Measurements from ENCODE around the gene FBXW8.
A peak's percentile ranks its signal among the peaks of the same experiment; 100 is the strongest.

Gene FBXW8

GRCh38 chr12:117025481-117026151 is 114.9 kb downstream of the FBXW8 start:
- DNase-seq: peak; percentile 37 to 75

DNA sequence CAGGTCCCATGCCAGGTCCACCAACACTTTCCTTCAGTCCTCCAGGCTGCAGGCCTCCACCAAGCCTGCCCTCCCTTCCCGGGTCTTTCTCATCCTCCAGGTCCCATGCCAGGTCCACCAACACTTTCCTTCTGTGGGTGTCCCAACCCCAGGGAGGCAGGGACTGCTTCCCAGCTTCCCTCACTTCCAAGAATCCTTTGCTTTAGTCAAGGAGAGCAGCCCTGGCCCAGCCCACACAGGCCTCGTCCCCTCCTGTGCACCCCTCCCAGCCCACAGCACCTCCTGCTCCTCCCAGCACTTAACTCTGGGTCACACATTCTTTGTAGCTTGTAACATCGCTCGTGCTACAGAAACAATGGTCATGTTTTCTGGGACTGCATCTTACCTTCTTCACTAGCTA is 115.6 kb downstream of the FBXW8 start:
- DNase-seq: no peak

DNA sequence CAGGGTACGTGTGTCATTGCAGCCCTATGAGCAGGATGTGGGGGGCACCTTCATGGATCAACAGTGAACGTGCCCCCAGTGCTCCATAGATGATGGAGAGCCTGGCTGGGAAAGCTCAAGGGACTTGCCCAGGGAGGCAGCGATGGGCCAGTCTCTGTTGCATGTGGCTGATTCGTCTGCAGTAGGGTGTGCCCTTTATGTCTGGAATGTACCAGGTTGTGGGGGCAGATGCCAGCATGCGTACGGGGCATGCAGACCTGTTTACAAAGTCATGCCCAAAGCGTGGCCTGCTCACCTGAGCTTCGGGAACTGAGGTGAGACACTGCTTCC is 116.1 kb downstream of the FBXW8 start:
- no peak for DNase-seq

GRCh38 chr12:117027251-117028086 is 116.7 kb downstream of the FBXW8 start:
- no peak for DNase-seq

GRCh38 chr12:117028254-117028653 is 117.5 kb downstream of the FBXW8 start:
- no peak for DNase-seq

DNA sequence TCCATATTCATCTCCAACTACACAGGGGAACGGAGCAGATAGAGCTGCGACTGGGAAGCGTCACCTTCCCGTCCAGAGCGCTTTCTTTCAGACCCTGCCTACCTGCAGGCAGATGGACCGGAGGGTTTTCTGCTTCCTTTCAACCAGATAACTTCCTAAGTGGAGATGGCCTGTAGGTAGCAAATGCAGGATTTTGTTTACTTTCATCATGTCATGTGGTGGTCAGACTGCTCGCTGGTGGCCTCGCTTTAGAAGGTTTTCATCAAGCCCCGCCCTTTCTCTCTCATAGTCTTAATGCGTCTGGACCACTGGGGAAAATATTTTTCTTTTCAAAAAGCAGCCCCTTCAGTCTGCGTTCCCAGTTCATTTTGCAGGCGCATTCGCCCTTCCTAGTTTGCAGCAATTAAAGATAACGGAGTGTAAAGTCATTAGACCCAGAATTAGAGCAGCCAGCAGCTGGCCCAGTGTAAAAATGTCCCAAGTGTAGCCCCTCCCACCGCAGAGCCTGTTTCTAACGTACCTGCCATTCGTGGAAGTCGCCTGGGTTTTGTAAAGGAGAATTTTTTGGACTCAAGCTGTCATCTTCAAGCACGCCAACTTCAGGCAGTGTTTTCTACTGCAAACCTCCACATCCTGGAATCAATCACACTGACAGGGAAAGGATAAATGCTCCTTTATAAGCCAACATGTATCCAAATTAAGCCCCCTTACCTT is 119.6 kb downstream of the FBXW8 start:
- no peak for DNase-seq

GRCh38 chr12:117031843-117032592 is 121.3 kb downstream of the FBXW8 start:
- DNase-seq: no peak

DNA sequence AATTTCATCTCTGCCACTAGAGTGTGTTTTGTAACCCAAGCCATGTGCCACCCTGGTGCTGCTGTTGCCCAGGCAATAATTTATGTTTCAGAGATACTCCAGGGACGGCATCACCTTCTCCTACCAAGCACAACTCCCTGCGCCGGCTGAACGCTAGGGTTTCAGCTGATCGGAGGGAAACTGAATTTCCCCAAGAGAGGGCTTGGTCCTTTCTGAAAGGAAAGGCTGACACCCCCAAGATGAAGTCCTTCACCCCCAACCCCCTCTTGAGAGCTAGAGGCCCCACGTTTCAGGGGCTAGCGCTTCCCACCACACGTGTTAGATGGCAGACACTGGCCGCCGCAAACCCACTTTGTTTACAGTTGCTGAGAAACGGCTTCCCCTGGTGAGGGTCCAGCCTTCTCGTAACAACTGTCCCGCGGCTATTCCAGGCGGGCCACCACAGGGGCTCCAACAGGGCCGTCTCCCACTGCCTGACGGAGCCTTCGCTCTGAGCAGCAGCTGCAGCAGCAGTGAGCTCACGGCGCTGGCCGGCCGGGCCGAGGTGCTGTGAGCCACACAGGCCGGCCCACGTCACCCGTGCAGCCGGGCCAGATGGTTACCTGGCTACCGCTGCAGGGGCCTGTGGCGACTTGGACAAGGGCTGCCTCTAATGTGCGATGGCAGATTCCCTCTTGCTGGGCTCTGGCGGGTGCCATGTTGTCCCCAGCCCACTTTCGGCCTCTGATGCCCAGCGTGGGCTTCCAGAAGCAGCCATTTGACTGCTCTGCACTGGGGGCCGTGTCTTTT is 122.0 kb downstream of the FBXW8 start:
- DNase-seq: no peak

DNA sequence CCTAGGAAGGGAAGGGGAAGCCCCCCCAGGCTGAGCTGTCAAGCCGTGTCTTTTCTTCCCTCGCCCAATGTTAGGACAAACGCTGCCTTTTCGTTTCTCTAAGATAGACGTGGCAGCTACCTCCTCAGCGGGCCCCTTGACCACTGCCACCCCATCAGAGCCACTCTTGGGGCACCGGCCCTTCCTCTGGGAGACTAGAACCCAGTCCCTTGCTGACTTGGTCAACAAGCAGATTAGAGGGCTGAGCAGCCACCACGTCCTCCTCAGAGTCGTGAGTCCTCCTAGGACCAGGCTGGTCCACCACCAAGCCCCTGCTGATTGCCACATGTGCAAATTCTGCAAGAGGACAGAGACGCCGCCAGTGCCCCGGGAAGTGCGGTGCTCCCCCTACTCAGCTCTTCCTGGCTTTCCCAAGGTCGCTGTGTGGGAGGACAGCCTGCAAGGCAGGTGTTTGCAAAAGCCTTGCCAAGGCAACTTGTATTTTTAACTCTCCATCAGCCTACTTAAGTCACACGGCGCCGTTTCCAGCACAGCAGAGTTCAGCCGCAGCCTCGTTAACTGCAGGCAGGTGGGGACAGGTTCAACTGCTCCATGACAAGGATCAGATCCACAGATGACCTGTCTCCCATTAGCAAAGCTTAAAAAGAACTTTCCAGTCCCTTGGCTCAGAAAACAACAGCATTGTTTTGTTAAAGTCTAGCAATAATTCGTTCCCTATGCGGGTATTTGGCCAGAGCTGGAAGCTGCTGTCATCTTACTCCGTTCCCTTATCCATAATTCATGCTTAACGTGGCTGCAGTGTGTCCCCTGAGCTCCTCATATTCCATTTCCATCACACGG is 122.9 kb downstream of the FBXW8 start:
- DNase-seq: no peak

DNA sequence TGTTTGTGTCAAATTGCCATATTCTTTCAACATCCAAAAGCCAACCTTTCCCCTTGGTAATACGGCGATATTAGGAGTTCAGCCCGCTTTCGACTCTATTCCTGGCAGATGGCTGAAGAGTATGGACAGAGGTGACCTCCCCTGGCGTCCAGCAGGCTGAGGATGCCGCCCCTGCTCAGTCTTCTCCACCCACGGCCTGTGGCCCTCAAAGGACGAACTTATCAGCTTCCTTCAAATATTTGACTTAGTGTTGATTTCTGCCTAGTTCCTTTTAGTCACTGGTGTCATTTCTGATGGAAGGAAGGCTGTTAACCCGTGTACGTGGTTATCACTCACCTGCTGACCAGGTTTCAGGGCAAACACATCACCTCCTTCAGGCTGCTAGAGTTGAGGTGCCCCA is 123.5 kb downstream of the FBXW8 start:
- DNase-seq: no peak

- DNase-seq: no peak
Measured at GRCh38 chr12:117034701-117035151, 124.0 kb downstream of the FBXW8 start.

DNA sequence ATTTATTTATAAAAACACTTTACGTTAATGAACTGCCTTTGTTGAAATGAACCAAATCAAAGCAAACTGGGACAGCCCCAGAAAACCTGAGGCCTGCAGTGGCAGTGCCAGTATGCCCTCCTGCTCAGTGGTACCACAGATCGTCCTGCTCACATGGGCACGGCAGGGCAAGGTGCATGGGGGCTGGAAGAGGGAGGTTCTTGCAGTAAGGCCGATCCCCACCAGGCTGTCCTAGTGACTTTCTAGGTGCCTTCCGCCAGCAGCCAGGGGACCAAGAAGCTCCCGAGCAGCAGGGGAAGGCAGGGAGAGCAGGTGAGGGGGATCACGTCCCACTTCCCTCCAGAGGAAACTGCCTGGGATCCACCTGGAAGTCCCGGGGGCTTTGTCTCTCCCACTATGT is 124.5 kb downstream of the FBXW8 start:
- DNase-seq: no peak

DNA sequence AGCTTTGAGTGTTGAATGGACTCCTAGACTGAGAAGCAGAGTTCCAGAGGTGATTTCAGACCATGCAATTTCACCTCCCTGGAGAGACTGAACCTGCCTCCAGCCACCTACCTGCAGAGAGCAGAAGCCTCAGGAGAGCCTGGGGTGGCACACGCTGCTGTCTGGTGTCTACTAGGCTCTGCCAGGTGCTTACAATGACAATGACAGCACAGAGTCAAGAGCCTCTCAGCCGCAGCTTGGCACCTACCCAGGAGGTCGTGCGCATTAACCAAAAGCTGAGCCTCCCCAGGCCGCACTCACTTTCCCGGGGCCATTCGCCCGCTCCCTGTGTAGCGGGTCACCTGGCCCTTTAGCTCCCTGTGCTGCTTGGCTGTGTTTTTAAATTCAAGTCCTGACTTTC is 125.3 kb downstream of the FBXW8 start:
- DNase-seq: no peak

DNA sequence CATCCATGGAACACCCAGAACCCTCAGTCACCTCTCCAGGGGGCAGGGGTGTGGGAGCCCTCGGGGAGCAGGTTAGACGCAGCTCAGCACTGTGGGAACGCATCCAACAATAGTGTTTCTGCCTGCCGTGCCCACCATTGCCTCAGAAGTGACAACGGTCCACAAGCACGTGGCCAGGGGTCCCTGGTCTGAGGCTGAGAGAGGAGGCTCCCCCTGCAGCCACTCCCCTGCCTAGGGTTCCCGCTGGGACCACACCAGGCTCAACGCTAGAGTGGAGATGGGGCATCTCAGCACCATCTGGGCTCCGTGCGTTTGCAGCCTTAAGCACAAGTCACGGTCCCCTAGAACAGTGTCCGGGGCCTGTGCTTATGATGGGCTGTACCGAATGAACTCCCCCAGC is 125.8 kb downstream of the FBXW8 start:
- no peak for DNase-seq

GRCh38 chr12:117037289-117038022 is 126.7 kb downstream of the FBXW8 start:
- no peak for DNase-seq

DNA sequence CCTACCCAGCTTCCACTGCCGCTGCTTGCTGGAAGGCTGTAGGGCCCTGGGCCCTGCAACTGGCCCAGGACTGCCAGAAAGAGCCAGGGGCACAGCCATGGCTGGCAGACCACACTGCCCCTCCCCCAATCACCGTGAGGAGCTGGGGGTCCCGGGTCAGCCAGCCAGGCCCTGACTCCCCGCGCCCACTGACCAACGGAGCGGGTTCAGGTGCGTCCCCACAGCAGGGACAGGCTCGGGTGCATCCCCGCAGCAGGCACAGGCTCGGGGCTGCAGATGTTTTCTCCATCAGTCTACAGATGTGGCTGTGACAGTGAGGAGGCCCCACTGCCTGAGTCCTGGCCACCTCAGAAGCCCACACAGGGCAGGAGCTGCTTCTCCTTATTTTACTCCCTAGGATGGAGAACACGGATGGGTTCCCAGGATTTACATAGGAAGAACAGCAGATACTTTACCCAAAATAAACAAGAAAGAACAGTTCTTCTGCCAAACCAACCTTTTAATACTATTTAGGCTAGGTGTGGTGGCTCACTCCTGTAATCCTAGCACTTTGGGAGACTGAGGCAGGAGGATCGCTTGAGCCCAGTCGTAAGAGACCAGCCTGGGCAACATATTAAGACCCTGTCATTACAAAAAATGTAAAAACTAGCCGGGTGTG is 127.4 kb downstream of the FBXW8 start:
- no peak for DNase-seq

DNA sequence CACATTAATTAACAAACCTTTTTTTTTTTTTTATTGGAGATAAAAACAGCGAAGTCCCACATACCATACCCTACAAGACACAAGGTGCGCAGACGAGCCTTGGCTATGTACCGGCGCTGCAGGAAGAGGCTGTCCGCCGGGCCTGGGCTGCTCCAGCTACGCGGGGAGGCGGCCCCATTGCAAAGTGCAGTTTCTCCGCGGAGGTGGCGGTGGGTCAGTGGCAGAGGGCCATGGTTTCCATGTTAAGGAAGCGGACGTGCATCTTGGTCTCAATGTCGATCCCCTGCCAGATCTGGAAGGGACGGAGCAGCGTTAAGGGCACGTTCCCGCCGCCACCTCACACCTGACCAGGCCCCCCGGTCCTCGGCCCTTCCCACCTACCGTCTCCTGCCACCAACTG is 128.2 kb downstream of the FBXW8 start:
- DNase-seq: no peak

DNA sequence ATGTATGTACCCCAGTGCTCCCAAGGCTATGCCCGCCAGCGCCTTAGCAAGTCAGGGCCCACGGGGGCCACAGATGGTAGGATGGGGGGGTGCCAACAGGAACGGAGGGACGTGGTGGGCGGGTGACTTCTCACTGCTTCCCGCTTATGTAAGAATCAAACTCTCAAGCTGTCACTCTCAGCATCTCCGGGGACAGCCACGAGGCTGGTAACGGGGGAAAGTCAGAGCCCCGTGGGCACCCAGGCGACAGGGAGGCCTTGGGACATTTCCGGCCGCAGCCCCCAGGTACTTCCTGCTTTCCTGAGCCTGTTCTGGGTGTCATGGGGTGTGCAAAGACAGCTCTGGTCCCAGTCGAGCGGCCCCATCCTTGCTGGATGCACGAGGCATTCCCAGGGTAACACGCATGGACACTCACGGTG is 129.2 kb downstream of the FBXW8 start:
- no peak for DNase-seq

GRCh38 chr12:117040496-117040895 is 129.7 kb downstream of the FBXW8 start:
- DNase-seq: no peak

DNA sequence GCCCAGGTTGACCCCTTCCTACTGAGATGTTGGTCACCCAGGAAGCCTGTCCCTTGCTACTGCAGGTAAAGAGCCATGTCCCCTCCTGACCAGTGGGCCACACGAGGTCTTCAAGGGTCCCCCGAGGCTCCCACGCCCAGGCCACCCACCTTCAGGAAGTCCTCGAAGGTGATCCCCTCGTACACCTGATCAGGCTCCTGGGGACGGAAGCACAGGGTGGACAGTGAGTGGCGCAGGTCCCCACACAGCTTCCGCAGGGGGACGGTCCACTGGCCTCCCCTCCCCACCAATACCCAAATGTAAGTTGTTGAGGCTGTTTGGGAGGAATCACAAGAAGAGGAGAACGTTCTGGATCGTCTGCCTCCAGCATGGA is 131.0 kb downstream of the FBXW8 start:
- DNase-seq: no peak
